ENCODE data around the gene FKBP2. TPM values are rescaled to one million over a fixed set of nuclear protein-coding genes. Genes with fewer than 3 reads are reported as not detected.

The FKBP2 gene
- total RNA-seq, 1 donor from 2014 or later = 31.4 TPM

DNA sequence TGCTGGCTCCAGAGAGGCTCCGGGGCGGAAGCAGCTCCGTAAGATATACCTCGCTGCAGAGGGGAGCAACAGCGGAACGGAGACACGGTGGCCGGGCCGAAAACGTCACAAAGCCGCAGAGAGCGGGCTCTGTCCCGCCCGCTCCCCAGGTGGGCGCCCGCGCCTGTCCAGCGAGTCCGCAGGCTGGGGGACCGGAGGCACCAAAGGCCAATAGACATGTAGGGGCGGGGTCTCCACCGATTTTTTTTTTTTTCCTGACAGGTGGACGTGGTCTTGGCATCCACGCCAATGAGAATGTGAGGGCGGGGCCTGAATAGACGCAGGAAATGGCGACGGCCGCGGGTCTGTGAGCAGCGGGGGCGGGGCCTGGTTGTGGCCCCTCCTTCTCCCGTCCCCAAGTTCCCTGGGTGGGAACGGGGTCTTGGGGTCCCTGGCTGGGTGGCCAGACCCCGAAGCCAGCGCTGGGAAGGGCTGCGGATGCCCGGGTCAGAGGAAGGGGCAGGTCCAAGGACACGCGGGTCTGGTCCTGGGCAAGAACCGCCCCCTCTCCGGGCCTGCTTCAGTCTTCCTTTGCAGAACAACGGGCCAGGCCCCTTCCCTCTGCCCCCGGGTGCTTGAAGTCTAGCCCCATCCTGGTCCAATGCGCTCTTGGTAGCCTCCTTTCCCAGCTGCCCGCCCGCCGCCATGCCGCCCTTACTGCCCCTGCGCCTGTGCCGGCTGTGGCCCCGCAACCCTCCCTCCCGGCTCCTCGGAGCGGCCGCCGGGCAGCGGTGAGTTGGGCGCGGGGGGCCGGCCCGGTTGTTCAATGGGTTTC is 10.5 kb upstream of the FKBP2 start, which contains the start of gene DNAJC4:
Gene DNAJC4 (plus strand): TSS at position 378 of the 814 bp plus-strand sequence. CDS start 307 bp downstream, at position 685.
- H3K27me3 Mint-ChIP-seq (ENCODE audit: unreplicated experiment) = peaks cover 15% of the 10 kb centered on the region
- H3K4me1 Mint-ChIP-seq (ENCODE audit: low read depth, unreplicated experiment) = no peaks in the 10 kb centered on the region
- peak; percentile 89 for DNase-seq
- H3K4me3 Mint-ChIP-seq (ENCODE audit: unreplicated experiment) = peak within 1 kb of the TSS; percentile 88
- peak within 1 kb of the TSS; percentile 40 for H3K27ac Mint-ChIP-seq (ENCODE audit: unreplicated experiment)
- H3K9me3 Mint-ChIP-seq (ENCODE audit: unreplicated experiment) = peaks cover 3% of the 10 kb centered on the region
- no peaks in the 10 kb centered on the region for H3K36me3 Mint-ChIP-seq (ENCODE audit: unreplicated experiment)
- TF ChIP-seq, protein P1, sequence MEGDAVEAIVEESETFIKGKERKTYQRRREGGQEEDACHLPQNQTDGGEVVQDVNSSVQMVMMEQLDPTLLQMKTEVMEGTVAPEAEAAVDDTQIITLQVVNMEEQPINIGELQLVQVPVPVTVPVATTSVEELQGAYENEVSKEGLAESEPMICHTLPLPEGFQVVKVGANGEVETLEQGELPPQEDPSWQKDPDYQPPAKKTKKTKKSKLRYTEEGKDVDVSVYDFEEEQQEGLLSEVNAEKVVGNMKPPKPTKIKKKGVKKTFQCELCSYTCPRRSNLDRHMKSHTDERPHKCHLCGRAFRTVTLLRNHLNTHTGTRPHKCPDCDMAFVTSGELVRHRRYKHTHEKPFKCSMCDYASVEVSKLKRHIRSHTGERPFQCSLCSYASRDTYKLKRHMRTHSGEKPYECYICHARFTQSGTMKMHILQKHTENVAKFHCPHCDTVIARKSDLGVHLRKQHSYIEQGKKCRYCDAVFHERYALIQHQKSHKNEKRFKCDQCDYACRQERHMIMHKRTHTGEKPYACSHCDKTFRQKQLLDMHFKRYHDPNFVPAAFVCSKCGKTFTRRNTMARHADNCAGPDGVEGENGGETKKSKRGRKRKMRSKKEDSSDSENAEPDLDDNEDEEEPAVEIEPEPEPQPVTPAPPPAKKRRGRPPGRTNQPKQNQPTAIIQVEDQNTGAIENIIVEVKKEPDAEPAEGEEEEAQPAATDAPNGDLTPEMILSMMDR (IDR thresholded peaks at IDR 0.05; ENCODE audit: partially characterized antibody, unreplicated experiment) = no peak

DNA sequence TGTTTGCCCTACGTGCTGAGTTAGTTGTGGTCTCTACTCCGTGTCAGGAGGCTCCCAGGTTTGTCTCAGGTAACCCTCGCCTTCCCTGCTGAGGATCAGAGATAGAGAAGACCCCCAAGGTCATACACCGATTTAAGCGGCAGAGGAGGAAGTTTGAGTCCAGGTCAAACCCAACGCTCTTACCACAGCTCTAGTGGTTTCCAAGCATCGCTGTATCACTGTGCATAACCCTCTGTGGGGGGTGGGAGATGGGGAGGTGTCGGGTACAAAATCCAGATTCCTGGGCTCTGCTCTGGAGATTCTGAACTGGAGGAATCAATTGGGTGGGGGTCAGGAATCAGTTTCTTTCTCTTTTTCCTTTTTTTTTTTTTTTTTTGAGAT is 9.9 kb upstream of the FKBP2 start:
- Mint-ChIP-seq H3K4me3 (ENCODE audit: unreplicated experiment) (peak overlapping the region; percentile 88), H3K4me1 (ENCODE audit: low read depth, unreplicated experiment) (no peaks in the 10 kb centered on the region), H3K9me3 (ENCODE audit: unreplicated experiment) (peaks cover 4% of the 10 kb centered on the region), H3K27ac (ENCODE audit: unreplicated experiment) (peak overlapping the region; percentile 40), H3K36me3 (ENCODE audit: unreplicated experiment) (no peaks in the 10 kb centered on the region), H3K27me3 (ENCODE audit: unreplicated experiment) (peaks cover 19% of the 10 kb centered on the region)
- TF ChIP-seq, protein P1 (IDR thresholded peaks at IDR 0.05; ENCODE audit: partially characterized antibody, unreplicated experiment) = no peak
- DNase-seq = no peak

DNA sequence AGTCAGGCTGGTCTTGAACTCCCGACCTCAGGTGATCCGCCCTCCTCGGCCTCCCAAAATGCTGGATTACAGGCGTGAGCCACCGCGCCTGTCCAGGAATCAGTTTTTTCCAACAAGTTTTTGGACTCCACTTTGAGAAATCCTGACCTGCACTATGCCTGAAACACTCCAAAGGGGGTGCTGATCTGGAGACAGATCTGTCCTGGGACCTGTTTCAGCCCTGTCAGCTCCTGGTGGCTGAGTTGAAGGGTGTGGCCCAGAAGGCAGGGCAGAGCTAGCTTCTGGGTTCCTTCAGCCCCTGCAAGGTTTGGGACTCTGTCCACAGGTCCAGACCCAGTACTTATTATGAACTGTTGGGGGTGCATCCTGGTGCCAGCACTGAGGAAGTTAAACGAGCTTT is 9.3 kb upstream of the FKBP2 start:
- peaks cover 4% of the 10 kb centered on the region for H3K9me3 Mint-ChIP-seq (ENCODE audit: unreplicated experiment)
- no peaks in the 10 kb centered on the region for H3K4me1 Mint-ChIP-seq (ENCODE audit: low read depth, unreplicated experiment)
- peaks cover 19% of the 10 kb centered on the region for H3K27me3 Mint-ChIP-seq (ENCODE audit: unreplicated experiment)
- DNase-seq = no peak
- TF ChIP-seq, protein P1 (IDR thresholded peaks at IDR 0.05; ENCODE audit: partially characterized antibody, unreplicated experiment) = no peak
- H3K36me3 Mint-ChIP-seq (ENCODE audit: unreplicated experiment) = no peaks in the 10 kb centered on the region
- no peak overlapping the region for H3K27ac Mint-ChIP-seq (ENCODE audit: unreplicated experiment)
- peak overlapping the region; percentile 88 for H3K4me3 Mint-ChIP-seq (ENCODE audit: unreplicated experiment)

DNA sequence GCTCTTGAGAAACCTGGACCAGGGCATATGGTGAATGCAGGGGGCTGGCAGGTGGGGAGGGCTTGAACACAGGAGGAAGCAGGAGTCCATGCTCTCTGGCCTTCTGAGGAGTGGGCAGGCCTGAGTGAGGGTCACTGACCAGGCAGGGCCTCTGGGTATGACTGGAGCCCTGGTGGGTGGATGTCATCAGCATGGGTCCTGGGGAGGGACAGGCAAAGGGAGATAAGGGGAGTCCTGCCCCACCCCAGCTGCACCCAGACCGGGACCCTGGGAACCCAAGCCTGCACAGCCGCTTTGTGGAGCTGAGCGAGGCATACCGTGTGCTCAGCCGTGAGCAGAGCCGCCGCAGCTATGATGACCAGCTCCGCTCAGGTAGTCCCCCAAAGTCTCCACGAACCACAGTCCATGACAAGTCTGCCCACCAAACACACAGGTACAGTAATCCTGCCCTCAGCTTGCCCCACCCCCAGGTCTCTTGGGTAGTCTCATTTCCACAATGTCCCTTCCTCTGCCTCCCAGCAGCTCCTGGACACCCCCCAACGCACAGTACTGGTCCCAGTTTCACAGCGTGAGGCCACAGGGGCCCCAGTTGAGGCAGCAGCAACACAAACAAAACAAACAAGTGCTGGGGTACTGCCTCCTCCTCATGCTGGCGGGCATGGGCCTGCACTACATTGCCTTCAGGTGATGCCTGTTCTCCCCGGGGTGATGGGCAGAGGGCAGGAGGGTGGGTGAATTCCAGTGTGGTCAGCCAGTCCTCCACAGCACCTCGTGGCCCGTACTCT is 8.5 kb upstream of the FKBP2 start:
- peaks cover 4% of the 10 kb centered on the region for H3K9me3 Mint-ChIP-seq (ENCODE audit: unreplicated experiment)
- peak overlapping the region; percentile 88 for H3K4me3 Mint-ChIP-seq (ENCODE audit: unreplicated experiment)
- TF ChIP-seq, protein P1 (IDR thresholded peaks at IDR 0.05; ENCODE audit: partially characterized antibody, unreplicated experiment) = no peak
- no peak overlapping the region for H3K27ac Mint-ChIP-seq (ENCODE audit: unreplicated experiment)
- no peaks in the 10 kb centered on the region for H3K36me3 Mint-ChIP-seq (ENCODE audit: unreplicated experiment)
- H3K27me3 Mint-ChIP-seq (ENCODE audit: unreplicated experiment) = peaks cover 19% of the 10 kb centered on the region
- H3K4me1 Mint-ChIP-seq (ENCODE audit: low read depth, unreplicated experiment) = no peaks in the 10 kb centered on the region
- no peak for DNase-seq

Measured in glutamatergic neuron (in vitro differentiated cells).